ENCODE results near the gene CLCA4.
"Not testable (repeated sequence)": the region's sequence is repeated elsewhere in the genome, so short reads cannot be mapped to it uniquely, and the experiment has no call there.

CLCA4 gene

GRCh38 chr1:86502125-86502646, 44.7 kb upstream of the CLCA4 start:
- H3K9ac ChIP-seq; H3K4me3 ChIP-seq (IDR thresholded peaks at IDR 0.05; ENCODE audit: insufficient read depth, low read depth, low read length); H3K36me3 ChIP-seq (ENCODE audit: insufficient read depth); H3K4me1 ChIP-seq (ENCODE audit: low read depth, poor library complexity, severe bottlenecking); H3K79me2 ChIP-seq (ENCODE audit: insufficient read depth, low read depth); H3K27ac ChIP-seq; H3K27me3 ChIP-seq (ENCODE audit: insufficient read depth, low read depth); H4K20me1 ChIP-seq (ENCODE audit: insufficient read depth): not testable (repeated sequence)
- peak; percentile 54; the same call in 1 of the 2 replicates for TF ChIP-seq CTCF (conservative IDR thresholded peaks at IDR 0.05; ENCODE audit: low read depth, low read length)
- H3K4me2 ChIP-seq, result peak overlapping the region; percentile 48; the same call in 1 of the 2 replicates
- peak overlapping the region; percentile 75; the same call in 1 of the 2 replicates for H2AFZ ChIP-seq (ENCODE audit: low read depth)

- Histone ChIP-seq H3K9ac (no peak overlapping the region), H3K4me1 (ENCODE audit: low read depth, poor library complexity, severe bottlenecking) (peaks cover 5% of the 10 kb centered on the region), H3K27ac (no peak overlapping the region), H3K79me2 (ENCODE audit: insufficient read depth, low read depth) (no peaks in the 10 kb centered on the region), H3K36me3 (ENCODE audit: insufficient read depth) (no peaks in the 10 kb centered on the region), H3K4me3 (IDR thresholded peaks at IDR 0.05; ENCODE audit: insufficient read depth, low read depth, low read length) (no peak overlapping the region), H3K4me2 (peak overlapping the region; percentile 48; the same call in 1 of the 2 replicates), H3K27me3 (ENCODE audit: insufficient read depth, low read depth) (no peaks in the 10 kb centered on the region), H2AFZ (ENCODE audit: low read depth) (peak overlapping the region; percentile 75; the same call in 1 of the 2 replicates), H4K20me1 (ENCODE audit: insufficient read depth) (no peaks in the 10 kb centered on the region)
- TF ChIP-seq CTCF (conservative IDR thresholded peaks at IDR 0.05; ENCODE audit: low read depth, low read length), result no peak
These were observed 44.0 kb upstream of the CLCA4 start for GRCh38 chr1:86502721-86503405.

GRCh38 chr1:86503406-86504136, 43.3 kb upstream of the CLCA4 start:
- H4K20me1 ChIP-seq (ENCODE audit: insufficient read depth), result no peaks in the 10 kb centered on the region
- H3K9ac ChIP-seq, result no peak overlapping the region
- H3K4me3 ChIP-seq (IDR thresholded peaks at IDR 0.05; ENCODE audit: insufficient read depth, low read depth, low read length), result no peak overlapping the region
- no peaks in the 10 kb centered on the region for H3K36me3 ChIP-seq (ENCODE audit: insufficient read depth)
- H3K4me2 ChIP-seq, result no peak overlapping the region
- no peak overlapping the region for H3K27ac ChIP-seq
- H2AFZ ChIP-seq (ENCODE audit: low read depth), result no peak overlapping the region
- H3K4me1 ChIP-seq (ENCODE audit: low read depth, poor library complexity, severe bottlenecking), result peaks cover 5% of the 10 kb centered on the region
- no peaks in the 10 kb centered on the region for H3K79me2 ChIP-seq (ENCODE audit: insufficient read depth, low read depth)
- H3K27me3 ChIP-seq (ENCODE audit: insufficient read depth, low read depth), result no peaks in the 10 kb centered on the region
- no peak for TF ChIP-seq CTCF (conservative IDR thresholded peaks at IDR 0.05; ENCODE audit: low read depth, low read length)

- no peaks in the 10 kb centered on the region for H3K79me2 ChIP-seq (ENCODE audit: insufficient read depth, low read depth)
- TF ChIP-seq CTCF (conservative IDR thresholded peaks at IDR 0.05; ENCODE audit: low read depth, low read length), result no peak
- no peaks in the 10 kb centered on the region for H3K36me3 ChIP-seq (ENCODE audit: insufficient read depth)
- H3K4me2 ChIP-seq, result no peak overlapping the region
- no peak overlapping the region for H3K4me3 ChIP-seq (IDR thresholded peaks at IDR 0.05; ENCODE audit: insufficient read depth, low read depth, low read length)
- H2AFZ ChIP-seq (ENCODE audit: low read depth), result no peak overlapping the region
- H3K27ac ChIP-seq, result no peak overlapping the region
- H3K4me1 ChIP-seq (ENCODE audit: low read depth, poor library complexity, severe bottlenecking), result peaks cover 5% of the 10 kb centered on the region
- H3K9ac ChIP-seq, result no peak overlapping the region
- no peaks in the 10 kb centered on the region for H4K20me1 ChIP-seq (ENCODE audit: insufficient read depth)
- H3K27me3 ChIP-seq (ENCODE audit: insufficient read depth, low read depth), result no peaks in the 10 kb centered on the region
These were observed 42.8 kb upstream of the CLCA4 start for GRCh38 chr1:86504137-86504479.
